ENCODE results near the gene STEEP1.
"Not testable (repeated sequence)": the region's sequence is repeated elsewhere in the genome, so short reads cannot be mapped to it uniquely, and the experiment has no call there.

The STEEP1 gene

GRCh38 chrX:119529345-119530276 is 35.6 kb downstream of the STEEP1 start:
- no peak for DNase-seq (ENCODE audit: low read depth)

GRCh38 chrX:119523664-119524184 is 41.5 kb downstream of the STEEP1 start:
- no peak for DNase-seq (ENCODE audit: low read depth)

GRCh38 chrX:119521246-119521645 is 44.0 kb downstream of the STEEP1 start:
- DNase-seq (ENCODE audit: low read depth): no peak

GRCh38 chrX:119518371-119518770 is 46.8 kb downstream of the STEEP1 start:
- no peak for DNase-seq (ENCODE audit: low read depth)

GRCh38 chrX:119516157-119516702 is 49.0 kb downstream of the STEEP1 start:
- peak; percentile 8 for DNase-seq (ENCODE audit: low read depth)

GRCh38 chrX:119512146-119512800 is 52.9 kb downstream of the STEEP1 start:
- no peak for DNase-seq (ENCODE audit: low read depth)

- no peak for DNase-seq (ENCODE audit: low read depth)
Observed at GRCh38 chrX:119507206-119507605, 58.0 kb downstream of the STEEP1 start.

GRCh38 chrX:119505945-119506344 is 59.3 kb downstream of the STEEP1 start:
- no peak for DNase-seq (ENCODE audit: low read depth)

GRCh38 chrX:119505145-119505544 is 60.1 kb downstream of the STEEP1 start:
- not testable (repeated sequence) for DNase-seq (ENCODE audit: low read depth)

GRCh38 chrX:119503484-119503861 is 61.7 kb downstream of the STEEP1 start:
- DNase-seq (ENCODE audit: low read depth): no peak

GRCh38 chrX:119502727-119503483 is 62.3 kb downstream of the STEEP1 start:
- DNase-seq (ENCODE audit: low read depth): peak; percentile 21

- DNase-seq (ENCODE audit: low read depth): no peak
Observed at GRCh38 chrX:119501511-119502148, 63.6 kb downstream of the STEEP1 start.

GRCh38 chrX:119500061-119500800 is 65.0 kb downstream of the STEEP1 start:
- DNase-seq (ENCODE audit: low read depth): no peak

GRCh38 chrX:119497185-119497584 is 68.0 kb downstream of the STEEP1 start:
- DNase-seq (ENCODE audit: low read depth): no peak

- no peak for DNase-seq (ENCODE audit: low read depth)
Observed at GRCh38 chrX:119495734-119496726, 69.2 kb downstream of the STEEP1 start.

- not testable (repeated sequence) for DNase-seq (ENCODE audit: low read depth)
Observed at GRCh38 chrX:119493851-119494495, 71.2 kb downstream of the STEEP1 start.

GRCh38 chrX:119492463-119492862 is 72.7 kb downstream of the STEEP1 start:
- no peak for DNase-seq (ENCODE audit: low read depth)

- no peak for DNase-seq (ENCODE audit: low read depth)
Observed at GRCh38 chrX:119489212-119490074, 75.8 kb downstream of the STEEP1 start.
